Lung (tissue), 12 donors: ENCODE measurements around the gene RPS19BP1. TPM values are rescaled to one million over a fixed set of nuclear protein-coding genes. Genes with fewer than 3 reads are reported as not detected.

Source experiments
- ATAC-seq: fragments of 200-7000 bp; cut with Tn5 transposase; one replicate; pipeline ENCODE4 v1.9.1; 2020; ENCODE audit warnings: moderate number of reproducible peaks; ENCODE audit not compliant: insufficient read depth, low FRiP score
- DNase-seq, 3 donors: peaks; one replicate each; pipeline ENCODE4 v3.0.0-alpha.2; 2013 to 2017
- H3K27ac ChIP-seq, 2 donors: one replicate each; pipeline ENCODE4 v1.5.1; 2013; ENCODE audit warnings: mild to moderate bottlenecking in 2 of 2, moderate library complexity in 2 of 2, control low read depth in 1 of 2, inconsistent platforms in 1 of 2, low read depth in 1 of 2, low read length in 1 of 2
- H3K27me3 ChIP-seq, 3 donors: one replicate each; pipeline ENCODE4 v1.5.1; 2013; ENCODE audit warnings: low read length in 2 of 3; ENCODE audit not compliant: control insufficient read depth in 3 of 3, insufficient read depth in 3 of 3
- H3K36me3 ChIP-seq, 4 donors: one replicate each; pipeline ENCODE4 v1.5.1; 2013; ENCODE audit warnings: low read length in 4 of 4, mild to moderate bottlenecking in 1 of 4, moderate library complexity in 1 of 4; ENCODE audit not compliant: control insufficient read depth in 4 of 4, insufficient read depth in 4 of 4
- H3K4me1 ChIP-seq, 5 donors: one replicate each; pipeline ENCODE4 v1.5.1; 2013; ENCODE audit warnings: low read length in 5 of 5, mild to moderate bottlenecking in 2 of 5, moderate library complexity in 1 of 5; ENCODE audit not compliant: control insufficient read depth in 5 of 5, insufficient read depth in 5 of 5
- H3K4me3 ChIP-seq: one replicate; pipeline ENCODE4 v1.5.1; 2013; ENCODE audit warnings: mild to moderate bottlenecking, control low read depth, moderate library complexity
- H3K9ac ChIP-seq, 2 donors: one replicate each; pipeline ENCODE4 v1.5.1; 2013; ENCODE audit warnings: low read length in 2 of 2, control low read depth in 1 of 2; ENCODE audit not compliant: insufficient read depth in 1 of 2
- H3K9me3 ChIP-seq, 4 donors: one replicate each; pipeline ENCODE4 v1.5.1; 2013; ENCODE audit warnings: low read length in 3 of 4, mild to moderate bottlenecking in 1 of 4, moderate library complexity in 1 of 4; ENCODE audit not compliant: control insufficient read depth in 4 of 4, insufficient read depth in 3 of 4
- WGBS, 2 donors: extraction: QIAGEN DNeasy Blood & Tissue Kit; methylation state at CpG; one replicate each; pipeline ENCODE4 v1.1.7; 2013; 5-methylcytosine and 5-hydroxymethylcytosine counted together
- polyA plus RNA-seq, 2 donors: library from polyadenylated mRNA; stranded (reverse); fragments of 200-250 nt; gene quantifications; one replicate each; pipeline ENCODE4 v1.2.1, GENCODE V29; 2013
- total RNA-seq, 2 donors: library from RNA; depleted of rRNA in 1 of 2; stranded (reverse); fragments of >200 nt in 1 of 2; gene quantifications; one replicate each; pipeline ENCODE4 v1.2.1, GENCODE V29; 2014 to 2021
- TF ChIP-seq, protein P1 (sequence below): IDR thresholded peaks from 2 replicates; pipeline ENCODE4 v1.5.1; 2012; ENCODE audit warnings: mild to moderate bottlenecking; ENCODE audit errors: control extremely low read depth, extremely low read depth
- donor health status: control.
- donor health status: control.
- donor health status: Bipolar disorder and iron deficiency.
- donor health status: healthy.
- donor health status: DM: yes; HTN: yes; CAD: no.

The RPS19BP1 gene
- total and polyA plus RNA-seq, 4 donors, result 50.0 to 199 (median 135) TPM

DNA sequence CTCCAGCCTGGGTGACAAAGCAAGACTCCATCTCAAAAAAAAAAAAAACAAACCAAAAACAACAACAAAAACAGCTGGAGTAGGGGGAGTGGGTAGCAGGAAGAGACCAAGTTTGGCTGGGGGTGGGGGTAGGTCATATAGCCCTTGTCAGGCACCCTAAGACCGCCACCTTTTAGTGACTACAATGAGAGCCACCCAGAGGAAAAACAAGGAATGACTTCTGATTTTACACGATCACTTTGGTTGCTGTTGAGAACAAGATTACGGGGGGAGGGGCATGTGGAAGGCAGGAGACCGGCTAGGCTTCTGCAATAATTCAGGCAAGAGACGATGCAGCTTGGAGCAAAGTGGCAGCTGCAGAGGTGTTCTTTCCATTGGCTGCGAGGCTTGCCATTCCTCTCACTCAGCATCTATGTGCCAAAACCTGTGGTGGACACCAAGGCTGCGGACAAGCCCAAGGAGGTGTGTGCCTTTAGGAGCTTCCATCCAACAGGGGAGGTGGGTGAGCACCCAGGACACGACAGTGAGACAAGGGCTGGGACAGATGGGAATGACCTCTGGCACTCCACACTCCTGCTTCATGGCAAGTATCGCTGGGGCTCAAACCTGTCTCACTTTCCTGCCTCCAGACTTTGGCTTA lies 1.7 kb downstream of the RPS19BP1 start:
- DNase-seq, result peak in 1 of 3 donors; percentile 39
- Histone ChIP-seq H3K36me3 (peaks cover 0 to 22% (median 19%) of the 10 kb centered on the region in 4 donors), H3K4me3 (no peak overlapping the region), H3K9ac (no peak overlapping the region), H3K27me3 (no peaks in the 10 kb centered on the region), H3K4me1 (peaks cover 6 to 44% (median 22%) of the 10 kb centered on the region in 5 donors), H3K27ac (no peak overlapping the region), H3K9me3 (no peaks in the 10 kb centered on the region)
- TF ChIP-seq, protein P1, sequence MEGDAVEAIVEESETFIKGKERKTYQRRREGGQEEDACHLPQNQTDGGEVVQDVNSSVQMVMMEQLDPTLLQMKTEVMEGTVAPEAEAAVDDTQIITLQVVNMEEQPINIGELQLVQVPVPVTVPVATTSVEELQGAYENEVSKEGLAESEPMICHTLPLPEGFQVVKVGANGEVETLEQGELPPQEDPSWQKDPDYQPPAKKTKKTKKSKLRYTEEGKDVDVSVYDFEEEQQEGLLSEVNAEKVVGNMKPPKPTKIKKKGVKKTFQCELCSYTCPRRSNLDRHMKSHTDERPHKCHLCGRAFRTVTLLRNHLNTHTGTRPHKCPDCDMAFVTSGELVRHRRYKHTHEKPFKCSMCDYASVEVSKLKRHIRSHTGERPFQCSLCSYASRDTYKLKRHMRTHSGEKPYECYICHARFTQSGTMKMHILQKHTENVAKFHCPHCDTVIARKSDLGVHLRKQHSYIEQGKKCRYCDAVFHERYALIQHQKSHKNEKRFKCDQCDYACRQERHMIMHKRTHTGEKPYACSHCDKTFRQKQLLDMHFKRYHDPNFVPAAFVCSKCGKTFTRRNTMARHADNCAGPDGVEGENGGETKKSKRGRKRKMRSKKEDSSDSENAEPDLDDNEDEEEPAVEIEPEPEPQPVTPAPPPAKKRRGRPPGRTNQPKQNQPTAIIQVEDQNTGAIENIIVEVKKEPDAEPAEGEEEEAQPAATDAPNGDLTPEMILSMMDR, result no peak
- WGBS, 2 donors, result 42 to 50% methylated on average over 9 of the region's 9 CpGs
- ATAC-seq, result no peak

DNA sequence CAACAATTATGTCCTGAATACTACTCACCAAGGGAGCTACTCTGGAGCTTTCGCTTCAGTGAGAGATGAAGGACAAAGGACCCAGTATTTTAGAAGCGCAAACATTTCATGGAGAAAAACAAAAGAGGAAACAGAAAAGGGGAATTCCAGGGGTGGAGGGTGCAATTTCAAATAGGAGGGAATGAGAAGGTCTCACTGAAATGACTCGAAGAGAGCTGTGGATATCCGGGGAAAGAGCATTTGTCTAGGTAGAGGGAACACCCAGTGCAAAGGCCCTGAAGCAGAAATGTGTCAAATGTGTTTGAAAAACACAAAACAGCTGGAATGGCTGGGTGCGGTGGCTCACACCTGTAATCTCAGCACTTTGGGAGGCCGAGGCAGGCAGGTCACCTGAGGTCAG lies 2.4 kb downstream of the RPS19BP1 start:
- Histone ChIP-seq H3K4me1 (peaks cover 6 to 44% (median 26%) of the 10 kb centered on the region in 5 donors), H3K4me3 (no peak overlapping the region), H3K27ac (no peak overlapping the region), H3K9me3 (no peaks in the 10 kb centered on the region), H3K9ac (no peak overlapping the region), H3K36me3 (peaks cover 0 to 27% (median 21%) of the 10 kb centered on the region in 4 donors), H3K27me3 (no peaks in the 10 kb centered on the region)
- no peak for ATAC-seq
- no peak for DNase-seq
- WGBS, 2 donors, result 75 to 78% methylated on average over 6 of the region's 6 CpGs
- TF ChIP-seq, protein P1, result no peak

- no peaks in the 10 kb centered on the region for H3K27me3 ChIP-seq
- no peak overlapping the region for H3K4me3 ChIP-seq
- no peaks in the 10 kb centered on the region for H3K9me3 ChIP-seq
- no peak for ATAC-seq
- H3K4me1 ChIP-seq, result peaks cover 6 to 41% (median 26%) of the 10 kb centered on the region in 5 donors
- no peak for DNase-seq
- no peak overlapping the region for H3K9ac ChIP-seq
- 58 to 68% methylated on average over 17 of the region's 17 CpGs for WGBS, 2 donors
- H3K36me3 ChIP-seq, result peaks cover 0 to 33% (median 26%) of the 10 kb centered on the region in 4 donors
- TF ChIP-seq, protein P1, result no peak
- peak overlapping the region in 1 of 2 donors; percentile 41 for H3K27ac ChIP-seq
These were observed 3.1 kb downstream of the RPS19BP1 start for GRCh38 chr22:39529487-39529851.
